Fibroblast of the aortic adventitia (primary cell): ENCODE measurements around the gene POMZP3. TPM values are rescaled to one million over a fixed set of nuclear protein-coding genes. Genes with fewer than 3 reads are reported as not detected.
"Not testable (repeated sequence)": the region's sequence is repeated elsewhere in the genome, so short reads cannot be mapped to it uniquely, and the experiment has no call there.

Experiments used
- DNase-seq: peaks from one replicate; pipeline ENCODE4 v3.0.0-alpha.2; 2010; ENCODE audit warnings: low read depth
- H3K4me3 ChIP-seq: 2 replicates; pipeline ENCODE4 v1.5.1; 2011; ENCODE audit warnings: low read depth, mild to moderate bottlenecking, control low read depth, low read length, moderate library complexity
- total RNA-seq: library from RNA; depleted of rRNA; stranded (reverse); fragments of >200 nt; gene quantifications from 2 replicates; pipeline ENCODE4 v1.2.3, GENCODE V29; 2012; ENCODE audit warnings: low replicate concordance
- TF ChIP-seq, protein P1 (sequence below): IDR thresholded peaks from 2 replicates; pipeline ENCODE4 v1.5.1; 2011; ENCODE audit warnings: mild to moderate bottlenecking, low read length, control low read depth, inconsistent platforms; ENCODE audit not compliant: insufficient read depth

The POMZP3 gene
- 7.7 and 9.6 TPM in 2 replicates for total RNA-seq

- H3K4me3 ChIP-seq = peak within 1 kb of the TSS; percentile 67
- DNase-seq = peak; percentile 27
Observed at GRCh38 chr7:76626989-76627642, at the start of gene POMZP3. TSS of gene POMZP3 (minus strand) at chr7:76627279. CDS start at chr7:76626064, 1,215 bp downstream.

DNA sequence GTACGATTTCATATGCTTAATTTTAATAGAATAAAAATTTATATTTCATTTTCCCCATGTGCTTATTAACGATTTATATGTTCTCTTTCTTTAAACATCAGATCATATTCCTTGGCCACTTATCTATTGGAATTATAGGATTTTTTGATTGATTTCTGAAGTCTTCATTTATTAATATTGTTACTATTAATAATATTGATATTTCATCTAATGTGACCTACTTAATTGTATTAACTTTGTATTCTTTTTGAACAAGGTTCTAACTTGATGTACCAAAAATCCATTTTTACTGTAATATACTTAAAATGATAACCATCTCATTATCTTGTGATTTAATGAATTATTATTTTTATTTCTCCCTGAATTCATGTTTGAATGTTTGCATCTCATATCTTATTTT is 48.7 kb upstream of the POMZP3 start:
- H3K4me3 ChIP-seq, DNase-seq: not testable (repeated sequence)

DNA sequence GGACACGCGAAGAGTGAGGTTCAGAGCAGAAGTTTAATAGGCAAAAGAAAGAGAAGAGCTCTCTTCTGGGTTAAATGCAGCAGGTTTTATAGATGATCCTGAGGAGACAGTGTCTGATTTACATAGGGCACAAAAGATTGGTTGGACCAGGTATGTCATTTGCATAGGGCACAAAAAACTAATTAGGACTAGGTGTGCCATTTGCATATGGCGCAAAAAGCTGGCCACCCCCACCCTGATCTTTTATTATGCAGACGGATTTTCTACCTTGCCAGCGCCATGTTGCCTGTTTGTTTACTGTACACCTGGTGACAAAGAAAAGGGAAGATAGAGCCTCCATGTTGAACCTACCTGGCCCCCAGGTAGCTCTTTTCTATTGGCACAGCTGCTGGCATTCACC is 46.3 kb upstream of the POMZP3 start:
- DNase-seq = not testable (repeated sequence)

GRCh38 chr7:76659212-76659611 is 32.1 kb upstream of the POMZP3 start:
- not testable (repeated sequence) for DNase-seq, H3K4me3 ChIP-seq

More for the DNA sequence above, 46.3 kb upstream of the POMZP3 start:
- not testable (repeated sequence) for H3K4me3 ChIP-seq

DNA sequence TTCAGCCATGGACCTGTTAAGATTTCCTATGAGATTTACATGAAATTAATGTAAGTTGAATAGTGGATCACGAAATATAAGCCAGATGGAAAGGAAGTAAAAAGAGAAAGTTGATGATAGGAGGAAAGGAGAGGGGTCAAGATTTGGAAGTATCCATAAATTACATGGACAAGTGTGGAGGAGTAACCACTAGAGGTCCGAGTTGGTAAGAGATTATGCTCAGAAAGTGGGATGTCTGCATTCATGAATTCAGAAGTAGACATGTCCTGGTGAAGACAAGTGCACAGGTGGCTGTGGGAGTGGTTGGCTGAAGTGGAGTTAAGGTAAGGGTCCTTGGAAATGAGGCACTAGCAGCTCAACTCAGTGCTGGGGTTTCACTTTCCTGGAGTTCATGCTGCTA is 29.3 kb upstream of the POMZP3 start:
- H3K4me3 ChIP-seq, DNase-seq: not testable (repeated sequence)

GRCh38 chr7:76642620-76643019 is 15.5 kb upstream of the POMZP3 start:
- not testable (repeated sequence) for H3K4me3 ChIP-seq, DNase-seq

- not testable (repeated sequence) for DNase-seq, H3K4me3 ChIP-seq
- TF ChIP-seq, protein P1, sequence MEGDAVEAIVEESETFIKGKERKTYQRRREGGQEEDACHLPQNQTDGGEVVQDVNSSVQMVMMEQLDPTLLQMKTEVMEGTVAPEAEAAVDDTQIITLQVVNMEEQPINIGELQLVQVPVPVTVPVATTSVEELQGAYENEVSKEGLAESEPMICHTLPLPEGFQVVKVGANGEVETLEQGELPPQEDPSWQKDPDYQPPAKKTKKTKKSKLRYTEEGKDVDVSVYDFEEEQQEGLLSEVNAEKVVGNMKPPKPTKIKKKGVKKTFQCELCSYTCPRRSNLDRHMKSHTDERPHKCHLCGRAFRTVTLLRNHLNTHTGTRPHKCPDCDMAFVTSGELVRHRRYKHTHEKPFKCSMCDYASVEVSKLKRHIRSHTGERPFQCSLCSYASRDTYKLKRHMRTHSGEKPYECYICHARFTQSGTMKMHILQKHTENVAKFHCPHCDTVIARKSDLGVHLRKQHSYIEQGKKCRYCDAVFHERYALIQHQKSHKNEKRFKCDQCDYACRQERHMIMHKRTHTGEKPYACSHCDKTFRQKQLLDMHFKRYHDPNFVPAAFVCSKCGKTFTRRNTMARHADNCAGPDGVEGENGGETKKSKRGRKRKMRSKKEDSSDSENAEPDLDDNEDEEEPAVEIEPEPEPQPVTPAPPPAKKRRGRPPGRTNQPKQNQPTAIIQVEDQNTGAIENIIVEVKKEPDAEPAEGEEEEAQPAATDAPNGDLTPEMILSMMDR = peak; percentile 16
Observed at GRCh38 chr7:76637061-76637691, 10.1 kb upstream of the POMZP3 start.

GRCh38 chr7:76626581-76626980 is 498 bp downstream of the POMZP3 start:
- H3K4me3 ChIP-seq = peak overlapping the region; percentile 67
- DNase-seq = not testable (repeated sequence)

- not testable (repeated sequence) for H3K4me3 ChIP-seq, DNase-seq
Observed at GRCh38 chr7:76619439-76620190, 7.5 kb downstream of the POMZP3 start.

DNA sequence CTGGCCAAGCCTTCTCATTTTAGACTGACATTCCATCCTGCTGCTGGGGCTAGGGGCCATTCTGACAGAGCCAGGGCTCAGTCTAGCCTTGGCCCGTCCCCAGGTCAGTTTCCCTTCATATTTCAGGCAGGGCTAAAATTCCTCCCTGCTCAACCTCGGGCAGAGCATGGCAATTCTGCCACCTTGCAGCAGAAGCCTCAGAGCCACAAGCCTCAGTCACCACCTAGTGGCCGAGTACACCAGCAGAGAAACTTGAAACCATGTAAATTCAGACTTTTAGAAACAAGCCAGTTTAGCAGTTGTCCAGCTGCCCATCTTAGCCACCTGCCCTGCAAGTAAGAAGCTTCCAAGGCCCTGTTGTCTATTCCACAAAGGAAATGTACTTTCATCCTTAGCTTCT is 13.3 kb downstream of the POMZP3 start:
- TF ChIP-seq, protein P1 = peak; percentile 45
- not testable (repeated sequence) for H3K4me3 ChIP-seq
- DNase-seq = peak; percentile 72

- DNase-seq = not testable (repeated sequence)
Observed at GRCh38 chr7:76612232-76612631, 14.8 kb downstream of the POMZP3 start.

DNA sequence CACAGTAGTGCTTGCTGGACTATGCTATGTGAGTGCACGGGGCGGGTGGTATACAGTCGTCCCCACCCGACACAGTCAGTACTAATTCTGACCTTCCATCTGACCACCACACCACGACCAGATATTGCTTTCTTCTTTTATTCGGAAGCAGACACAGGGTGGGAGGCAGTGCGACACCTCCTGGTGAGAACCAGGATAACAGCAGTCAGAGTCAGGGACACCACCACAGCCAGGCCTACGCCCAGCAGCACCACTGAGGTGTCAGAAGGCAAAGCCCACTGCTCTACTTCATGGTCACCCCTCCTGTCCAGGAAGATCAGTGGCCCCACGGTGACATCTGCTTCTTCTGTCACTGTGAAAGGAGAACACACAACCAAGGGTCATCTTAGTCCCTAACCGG is 17.2 kb downstream of the POMZP3 start:
- H3K4me3 ChIP-seq, DNase-seq: not testable (repeated sequence)

More at GRCh38 chr7:76612232-76612631, 14.8 kb downstream of the POMZP3 start:
- not testable (repeated sequence) for H3K4me3 ChIP-seq

DNA sequence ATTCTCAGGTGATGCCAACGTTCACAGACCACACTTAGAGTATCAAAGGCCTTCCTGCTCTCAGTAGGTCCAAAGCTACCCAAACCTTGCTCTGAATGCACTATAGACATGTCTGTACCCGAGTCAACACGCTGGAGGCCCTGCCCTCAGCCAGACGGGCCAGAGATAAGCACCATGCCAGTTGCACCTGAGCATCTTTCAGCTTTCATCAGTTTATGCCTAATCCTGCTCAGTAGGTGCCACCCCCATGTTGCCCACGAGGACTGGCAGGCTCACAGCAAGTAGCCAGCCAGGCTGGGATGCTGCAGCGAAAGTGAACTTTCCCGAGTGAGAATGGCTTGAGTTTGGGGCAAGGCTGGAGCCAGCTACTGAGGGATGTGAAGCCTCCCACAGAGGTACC is 18.6 kb downstream of the POMZP3 start:
- DNase-seq = not testable (repeated sequence)

DNA sequence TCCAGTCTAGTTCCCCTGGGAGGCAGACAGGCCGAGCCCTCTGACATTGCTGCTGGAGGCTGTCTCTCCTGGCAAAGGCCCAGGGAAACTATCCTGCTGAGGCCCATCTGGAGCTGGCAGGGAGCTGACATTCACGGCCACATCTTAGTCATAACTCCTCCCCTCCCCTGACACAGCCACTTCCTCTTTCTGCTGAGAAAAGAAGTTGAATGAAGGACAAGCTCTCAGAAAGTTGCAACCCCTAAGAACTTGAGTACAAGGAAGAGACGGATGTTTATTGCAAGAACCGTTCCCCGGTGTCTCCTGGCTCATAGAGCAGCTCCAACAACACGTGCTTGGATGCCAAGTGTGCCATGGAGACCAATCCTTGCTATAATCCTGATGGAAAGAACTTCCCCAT is 21.1 kb downstream of the POMZP3 start:
- DNase-seq = peak; percentile 90
- H3K4me3 ChIP-seq = not testable (repeated sequence)

More for the DNA sequence above, 18.6 kb downstream of the POMZP3 start:
- H3K4me3 ChIP-seq = not testable (repeated sequence)

DNA sequence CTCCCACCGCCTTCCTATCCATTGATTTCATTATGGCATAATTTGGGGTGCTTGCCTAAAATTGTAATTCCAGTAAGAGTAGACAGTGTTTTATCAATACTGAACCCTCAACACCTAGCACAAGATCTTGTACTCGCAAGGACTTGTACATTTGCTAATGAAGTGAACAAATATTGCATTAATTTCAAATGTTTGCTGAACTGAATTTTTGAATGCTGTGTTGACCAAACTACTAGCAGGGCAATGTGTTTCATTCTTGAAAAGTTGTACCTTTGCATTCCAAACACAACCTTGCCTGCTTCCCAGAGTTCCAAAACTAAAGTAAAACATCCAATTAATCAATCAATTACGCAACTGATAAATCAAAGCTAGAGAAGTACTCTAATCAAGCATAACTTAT is 26.4 kb downstream of the POMZP3 start:
- not testable (repeated sequence) for DNase-seq, H3K4me3 ChIP-seq

DNA sequence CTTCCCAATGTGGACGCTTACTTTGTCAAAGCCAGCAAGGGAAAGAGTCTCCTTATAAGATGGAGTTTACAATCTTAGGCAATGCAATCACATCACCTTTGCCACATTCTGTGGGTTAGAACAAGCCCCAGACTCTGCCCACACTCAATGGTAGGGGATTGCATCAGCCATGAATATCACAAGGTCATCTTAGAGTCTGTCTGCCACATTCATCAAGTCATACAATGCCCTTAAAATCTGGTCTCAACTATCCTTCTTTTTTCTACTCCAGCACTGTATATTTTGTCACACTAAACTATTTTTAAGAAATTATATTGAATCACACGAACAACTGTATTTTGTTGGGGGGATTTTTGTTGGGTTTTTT is 27.0 kb downstream of the POMZP3 start:
- DNase-seq = not testable (repeated sequence)

More for the DNA sequence above, 27.0 kb downstream of the POMZP3 start:
- not testable (repeated sequence) for H3K4me3 ChIP-seq
